Stimulated activated CD8-positive, alpha-beta memory T cell treated with anti-CD3 and anti-CD28 coated beads, Interleukin-15, amount 100 ng/mL, for 1 hour (primary cell): ENCODE measurements around the gene MAN2B1.
"Not testable (repeated sequence)": the region's sequence is repeated elsewhere in the genome, so short reads cannot be mapped to it uniquely, and the experiment has no call there.

Experiments used
- DNase-seq: peaks from one replicate; pipeline ENCODE4 v3.0.0-alpha.2; 2020; ENCODE audit warnings: low read depth

Gene MAN2B1

GRCh38 chr19:12666265-12667048 is at the start of gene MAN2B1, which contains the start of gene WDR83:
MAN2B1 (minus strand) TSS chr19:12666742; CDS start chr19:12666701, 41 bp downstream.
WDR83 (plus strand) TSS chr19:12666807; CDS start chr19:12669791, 2,984 bp downstream.
- DNase-seq = peak; percentile 54

DNA sequence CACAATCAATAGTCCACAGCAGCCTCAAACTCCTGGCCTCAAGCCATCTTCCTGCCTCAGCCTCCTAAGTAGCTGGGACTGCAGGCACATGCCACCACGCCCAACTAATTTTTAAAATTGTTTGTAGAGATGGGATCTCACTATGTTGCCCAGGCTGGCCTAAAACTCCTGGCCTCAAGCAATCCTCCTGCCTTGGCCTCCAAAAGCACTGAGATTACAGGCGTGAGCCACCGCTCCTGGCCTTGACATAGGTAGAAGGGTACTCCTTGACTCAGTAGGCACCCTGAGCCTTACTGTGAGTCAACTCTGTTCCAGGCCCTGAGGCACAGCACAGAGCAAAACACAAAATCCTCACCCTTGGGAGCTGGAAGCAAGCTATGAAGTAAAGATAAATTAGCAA is 49.4 kb upstream of the MAN2B1 start:
- DNase-seq = no peak

- DNase-seq = no peak
Measured at GRCh38 chr19:12715102-12715501, 48.6 kb upstream of the MAN2B1 start.

DNA sequence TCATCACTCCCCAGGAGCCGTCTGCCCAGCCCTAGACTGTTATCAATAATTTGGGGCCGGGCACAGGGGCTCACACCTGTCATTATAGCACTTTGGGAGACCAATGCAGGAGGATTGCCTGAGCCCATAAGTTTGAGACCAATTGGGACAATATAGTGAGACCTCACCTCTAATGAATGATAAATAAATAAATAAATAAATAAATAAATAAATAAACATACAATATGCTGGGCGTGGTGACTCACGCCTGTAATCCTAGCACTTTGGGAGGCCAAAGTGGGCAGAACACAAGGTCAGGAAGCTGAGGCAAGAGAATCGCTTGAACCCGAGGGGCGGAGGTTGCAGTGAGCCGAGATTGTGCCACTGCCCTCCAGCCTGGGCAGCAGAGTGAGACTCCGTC is 46.8 kb upstream of the MAN2B1 start:
- DNase-seq = not testable (repeated sequence)

- DNase-seq = not testable (repeated sequence)
Measured at GRCh38 chr19:12712077-12712476, 45.5 kb upstream of the MAN2B1 start.

DNA sequence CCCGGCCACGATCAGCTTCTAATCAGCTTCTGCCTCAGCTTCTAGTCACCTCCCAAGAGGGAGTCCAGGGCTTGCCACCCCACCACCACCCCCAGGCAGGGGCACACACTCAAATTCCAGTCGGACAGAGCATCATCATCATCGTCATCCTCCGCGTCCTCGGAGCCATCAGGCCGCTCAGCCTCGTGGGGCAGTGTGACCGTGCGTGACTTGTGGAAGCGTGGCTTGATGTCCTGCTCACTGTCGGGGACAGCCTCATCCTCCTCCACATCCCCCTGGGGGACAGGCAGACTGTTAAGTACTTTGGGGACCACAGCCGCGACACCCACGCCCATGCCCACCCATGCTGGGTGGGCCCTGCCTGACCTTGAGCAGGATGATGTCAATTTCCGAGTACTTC is 44.6 kb upstream of the MAN2B1 start:
- no peak for DNase-seq

DNA sequence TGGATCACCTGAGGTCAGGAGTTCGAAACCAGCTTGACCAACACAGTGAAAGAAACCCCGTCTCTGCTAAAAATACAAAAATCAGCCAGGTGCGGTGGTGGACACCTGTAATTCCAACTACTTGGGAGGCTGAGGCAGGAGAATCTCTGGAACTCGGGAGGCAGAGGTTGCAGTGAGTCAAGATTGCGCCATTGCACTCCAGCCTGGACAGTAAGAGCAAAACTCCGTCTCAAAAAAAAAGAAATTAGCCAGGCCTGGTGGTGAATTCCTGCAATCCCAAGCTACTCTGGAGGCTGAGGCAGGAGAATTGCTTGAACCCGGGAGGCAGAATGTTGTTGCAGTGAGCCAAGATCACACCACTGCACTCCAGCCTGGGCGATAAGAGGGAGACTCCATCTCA is 42.1 kb upstream of the MAN2B1 start:
- DNase-seq = no peak

DNA sequence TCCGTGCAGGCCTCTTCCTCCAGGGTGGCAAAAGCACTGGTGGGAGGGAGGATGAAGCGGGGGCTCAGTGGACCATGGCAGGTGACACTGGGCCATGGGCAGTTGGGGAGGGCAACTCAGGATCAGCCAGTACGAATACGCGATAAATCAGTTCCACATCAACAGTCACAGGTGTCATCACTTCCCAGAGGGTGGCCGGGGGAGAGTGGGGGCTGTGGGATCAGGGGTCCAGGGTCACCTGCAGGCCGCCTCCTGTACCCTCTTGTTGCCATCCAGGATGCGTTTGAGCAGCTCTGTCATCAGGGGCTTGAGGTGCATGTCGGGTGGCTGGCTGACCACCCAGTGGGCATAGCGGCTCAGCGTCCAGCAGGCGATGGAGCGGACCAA is 39.8 kb upstream of the MAN2B1 start:
- no peak for DNase-seq

- no peak for DNase-seq
Measured at GRCh38 chr19:12705654-12706331, 39.3 kb upstream of the MAN2B1 start.

GRCh38 chr19:12705169-12705568 is 38.6 kb upstream of the MAN2B1 start:
- no peak for DNase-seq

DNA sequence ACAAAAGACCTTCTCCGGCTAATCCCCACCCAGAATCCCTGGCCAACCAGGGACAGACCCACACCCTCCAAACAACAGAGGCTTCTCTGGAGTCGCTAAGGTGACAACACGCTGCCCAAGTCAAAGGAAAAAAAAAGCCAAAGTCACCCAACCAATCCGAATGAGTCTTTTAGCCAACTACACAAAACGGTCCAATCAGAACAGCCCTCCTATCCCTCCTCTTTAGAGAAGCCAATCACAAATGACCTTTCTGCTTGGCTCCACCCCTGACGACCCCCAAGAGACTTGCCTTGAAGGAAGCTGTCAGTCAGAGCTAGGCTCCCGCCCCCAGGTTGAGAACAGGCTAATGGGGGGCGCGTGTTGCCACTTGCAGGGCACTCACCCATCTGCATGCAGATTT is 36.5 kb upstream of the MAN2B1 start:
- DNase-seq = no peak

DNA sequence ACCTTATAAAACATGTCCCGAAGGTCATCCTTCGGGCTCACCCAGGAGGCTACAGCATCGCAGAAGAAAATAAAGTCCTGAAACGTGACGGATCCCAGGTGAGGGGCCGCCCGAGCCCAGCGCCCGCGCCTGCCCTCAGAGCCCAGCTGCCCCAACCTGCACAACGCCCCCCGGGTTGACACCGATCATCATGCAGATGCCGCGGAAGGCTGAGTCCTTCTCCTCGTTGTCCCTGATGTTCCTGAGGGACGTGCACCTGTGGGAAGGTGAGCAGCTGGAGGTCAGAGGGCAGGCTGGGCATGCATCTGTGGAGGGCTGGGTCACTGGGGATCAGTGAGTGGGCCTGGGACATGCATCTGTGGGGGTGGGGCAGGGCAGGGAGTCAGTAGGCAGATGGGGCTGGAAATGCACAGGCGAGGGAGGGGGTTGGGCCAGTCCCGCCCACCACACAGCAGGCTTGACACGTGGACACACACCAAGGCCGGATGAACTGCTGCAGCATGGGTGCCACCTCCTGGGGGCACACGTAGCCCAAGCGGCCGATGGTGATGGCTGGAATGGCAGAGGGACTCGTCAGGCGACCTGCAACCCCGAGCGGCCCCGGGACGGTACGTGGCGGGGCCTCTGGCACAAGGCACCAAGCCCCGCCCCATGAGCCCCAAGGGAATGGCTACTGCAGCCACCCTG is 35.2 kb upstream of the MAN2B1 start:
- no peak for DNase-seq

DNA sequence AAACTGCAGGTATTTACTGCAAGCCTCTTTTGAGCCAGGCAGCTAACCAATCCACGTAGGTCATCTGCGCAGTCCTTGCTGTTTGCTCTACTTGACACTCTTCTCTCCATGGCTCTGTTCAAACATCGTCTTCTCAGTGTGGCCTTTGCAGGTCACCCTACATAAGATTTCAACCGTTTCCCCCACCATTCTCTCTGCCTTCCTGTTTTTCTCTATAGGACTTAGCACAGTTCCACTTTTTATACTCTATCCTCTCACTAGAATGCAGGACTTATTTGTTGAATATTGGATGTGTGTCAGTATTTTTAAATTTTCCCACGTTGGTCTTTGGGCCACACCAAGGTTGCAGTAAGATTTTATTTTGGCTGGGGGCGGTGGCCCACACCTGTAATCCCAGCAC is 31.6 kb upstream of the MAN2B1 start:
- no peak for DNase-seq

DNA sequence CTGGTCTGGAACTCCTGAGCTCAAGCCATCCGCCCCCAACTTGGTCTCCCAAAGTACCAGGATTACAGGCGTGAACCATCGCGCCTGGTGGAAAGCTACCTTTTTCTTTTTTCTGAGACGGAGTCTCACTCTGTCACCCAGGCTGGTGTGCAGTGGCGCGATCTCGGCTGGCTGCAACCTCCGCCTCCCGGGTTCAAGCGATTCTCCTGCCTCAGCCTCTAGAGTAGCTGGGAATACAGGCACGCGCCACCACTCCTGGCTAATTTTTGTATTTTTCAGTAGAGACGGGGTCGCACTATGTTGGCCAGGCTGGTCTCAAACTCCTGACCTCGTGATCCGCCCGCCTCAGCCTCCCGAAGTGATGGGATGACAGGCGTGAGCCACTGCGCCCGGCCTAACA is 30.9 kb upstream of the MAN2B1 start:
- not testable (repeated sequence) for DNase-seq

GRCh38 chr19:12696366-12697335 is 30.1 kb upstream of the MAN2B1 start, which contains the start of gene FBXW9:
FBXW9 (minus strand) TSS chr19:12696631; CDS start chr19:12696581, 50 bp downstream.
- DNase-seq = peak; percentile 99

- DNase-seq = no peak
Measured at GRCh38 chr19:12695997-12696365, 29.4 kb upstream of the MAN2B1 start.

- no peak for DNase-seq
Measured at GRCh38 chr19:12695514-12695913, 29.0 kb upstream of the MAN2B1 start.

DNA sequence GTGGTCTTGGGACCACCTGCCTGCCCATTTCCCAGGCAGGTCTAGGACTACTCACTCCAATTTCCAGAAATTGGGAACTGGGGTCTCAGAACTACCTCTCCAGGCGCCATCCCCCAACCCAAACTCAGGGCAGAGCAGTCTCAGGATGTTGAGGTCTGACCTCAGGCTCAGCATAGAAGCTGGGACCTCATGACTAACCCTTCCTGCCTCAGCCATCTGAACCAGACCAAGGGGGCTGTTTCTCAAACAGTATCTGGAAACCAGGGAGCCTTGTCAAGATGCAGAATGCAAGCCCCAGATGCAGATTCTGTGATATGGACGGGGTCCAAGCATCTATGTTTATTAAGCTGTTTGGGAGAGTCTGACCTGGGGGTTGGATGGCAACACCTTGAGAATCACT is 28.6 kb upstream of the MAN2B1 start:
- DNase-seq = no peak

DNA sequence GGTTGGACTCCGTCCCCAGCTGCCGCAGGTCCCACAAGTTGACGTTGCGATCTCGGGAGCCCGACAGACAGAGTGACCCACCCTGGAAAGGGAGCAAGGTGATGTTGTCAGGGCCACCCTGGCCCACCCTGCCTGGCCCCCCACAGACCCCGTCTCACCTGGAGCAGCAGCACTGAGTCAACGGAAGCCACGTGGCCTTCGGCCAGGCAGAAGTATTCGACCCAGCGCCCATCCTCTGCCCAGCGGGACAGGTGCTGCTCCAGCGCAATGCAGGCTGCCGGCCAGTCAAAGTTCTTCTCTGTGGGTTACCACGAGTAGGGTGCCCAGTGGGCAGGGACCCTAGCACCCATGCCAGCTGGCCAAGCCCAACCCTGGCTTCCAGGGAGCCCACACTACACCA is 28.1 kb upstream of the MAN2B1 start:
- DNase-seq = no peak

DNA sequence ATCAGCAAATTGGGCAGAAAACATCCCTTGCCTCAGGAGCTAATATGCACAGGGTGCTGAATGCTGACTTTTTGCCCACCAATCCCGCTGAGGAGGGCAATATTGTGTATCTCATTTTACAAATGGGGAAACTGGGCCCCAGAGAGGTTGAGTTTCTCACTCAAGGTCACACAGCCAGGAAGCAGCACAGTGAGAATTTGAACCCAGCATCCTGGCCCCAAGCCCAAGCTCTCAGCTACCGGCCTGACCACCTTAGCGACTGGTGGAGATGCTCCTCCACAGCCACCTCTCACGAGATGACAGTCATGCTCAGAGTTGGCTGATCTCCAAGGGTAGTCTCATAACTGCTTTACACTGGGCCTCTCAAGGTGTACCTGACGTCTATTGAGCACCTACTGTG is 26.4 kb upstream of the MAN2B1 start:
- no peak for DNase-seq

- no peak for DNase-seq
Measured at GRCh38 chr19:12689581-12690216, 23.2 kb upstream of the MAN2B1 start.
